GM12891 (cell line): ENCODE measurements around the gene MRFAP1.
"Not testable (repeated sequence)": the region's sequence is repeated elsewhere in the genome, so short reads cannot be mapped to it uniquely, and the experiment has no call there.

Experiments used
- PAX5 ChIP-seq: IDR thresholded peaks from 2 replicates; pipeline ENCODE4 v1.6.1; 2011; ENCODE audit warnings: low read length, moderate library complexity, mild to moderate bottlenecking; ENCODE audit not compliant: insufficient read depth, severe bottlenecking
- POLR2A ChIP-seq: IDR thresholded peaks from 2 replicates; pipeline ENCODE4 v1.6.1; 2011; ENCODE audit warnings: low read depth, low read length, control low read depth
- POLR2AphosphoS5 ChIP-seq: IDR thresholded peaks from 2 replicates; pipeline ENCODE4 v1.6.1; 2011; ENCODE audit warnings: low read depth, low read length, control low read depth
- POU2F2 ChIP-seq: IDR thresholded peaks from 2 replicates; pipeline ENCODE4 v1.6.1; 2011; ENCODE audit warnings: low read depth, mild to moderate bottlenecking, control low read depth, low read length, moderate library complexity
- SPI1 ChIP-seq: IDR thresholded peaks from 2 replicates; pipeline ENCODE4 v1.6.1; 2011; ENCODE audit warnings: low read depth, low read length, control low read depth
- TAF1 ChIP-seq: IDR thresholded peaks from 2 replicates; pipeline ENCODE4 v1.6.1; 2011; ENCODE audit warnings: low read depth, low read length, control low read depth

DNA sequence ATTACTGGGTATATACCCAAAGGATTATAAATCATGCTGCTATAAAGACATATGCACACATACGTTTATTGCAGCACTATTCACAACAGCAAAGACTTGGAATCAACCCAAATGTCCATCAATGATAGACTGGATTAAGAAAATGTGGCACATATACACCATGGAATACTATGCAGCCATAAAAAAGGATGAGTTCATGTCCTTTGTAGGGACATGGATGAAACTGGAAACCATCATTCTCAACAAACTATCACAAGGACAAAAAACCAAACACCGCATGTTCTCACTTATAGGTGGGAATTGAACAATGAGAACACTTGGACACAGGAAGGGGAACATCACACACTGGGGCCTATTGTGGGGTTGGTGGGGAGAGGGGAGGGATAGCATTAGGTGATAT, 14.8 kb downstream of the MRFAP1 start:
- TF ChIP-seq TAF1, POLR2A, SPI1, POLR2AphosphoS5, POU2F2, PAX5: not testable (repeated sequence)
